MM.1S (cell line): Measurements from ENCODE around the gene SSC4D.
A peak's percentile ranks its signal among the peaks of the same experiment; 100 is the strongest.

ENCODE experiments used
- DNase-seq: peaks from one replicate; pipeline ENCODE4 v3.0.0-alpha.2; 2015
- H2AFZ ChIP-seq: fragments of 300-600 bp; sonication (generic); 2 replicates; pipeline ENCODE4 v1.6.0; 2016; ENCODE audit warnings: antibody characterized with exemption, low read length
- H3F3A ChIP-seq: fragments of 300-600 bp; sonication (generic); 2 replicates; pipeline ENCODE4 v1.6.1; 2016; ENCODE audit warnings: mild to moderate bottlenecking, antibody characterized with exemption, low read length, moderate library complexity, mixed read lengths; ENCODE audit not compliant: insufficient read depth
- H3K27ac ChIP-seq: fragments of 300-600 bp; sonication (generic); 2 replicates; pipeline ENCODE4 v1.5.1; 2016; ENCODE audit warnings: mild to moderate bottlenecking, low read length
- H3K27me3 ChIP-seq: fragments of 300-600 bp; sonication (generic); replicated peaks from 2 replicates; pipeline ENCODE4 v1.6.0; 2016; ENCODE audit warnings: low read length; ENCODE audit not compliant: insufficient read depth
- H3K36me3 ChIP-seq: fragments of 300-600 bp; sonication (generic); replicated peaks from 2 replicates; pipeline ENCODE4 v1.6.1; 2016; ENCODE audit warnings: mild to moderate bottlenecking, low read length, mixed read lengths; ENCODE audit not compliant: insufficient read depth
- H3K4me1 ChIP-seq: fragments of 300-600 bp; sonication (generic); 2 replicates; pipeline ENCODE4 v1.6.1; 2016; ENCODE audit warnings: low read length, mixed read lengths
- H3K4me2 ChIP-seq: fragments of 300-600 bp; sonication (generic); 2 replicates; pipeline ENCODE4 v1.6.0; 2016; ENCODE audit warnings: low read depth, low read length
- H3K4me3 ChIP-seq: fragments of 300-600 bp; sonication (generic); 2 replicates; pipeline ENCODE4 v1.5.1; 2016; ENCODE audit warnings: low read length, mixed read lengths
- H3K79me2 ChIP-seq: fragments of 300-600 bp; sonication (generic); 2 replicates; pipeline ENCODE4 v1.6.1; 2016; ENCODE audit warnings: mixed run types, low read length, mixed read lengths
- H3K9ac ChIP-seq: fragments of 300-600 bp; sonication (generic); 2 replicates; pipeline ENCODE4 v1.6.1; 2016; ENCODE audit warnings: low read length, mixed read lengths
- H3K9me2 ChIP-seq: fragments of 300-600 bp; sonication (generic); replicated peaks from 2 replicates; pipeline ENCODE4 v1.6.1; 2016; ENCODE audit warnings: mild to moderate bottlenecking, low read length, mixed read lengths; ENCODE audit not compliant: insufficient read depth
- H3K9me3 ChIP-seq: fragments of 300-600 bp; sonication (generic); replicated peaks from 2 replicates; pipeline ENCODE4 v1.6.1; 2016; ENCODE audit warnings: mild to moderate bottlenecking, low read length, mixed read lengths; ENCODE audit not compliant: insufficient read depth
- H4K20me1 ChIP-seq: fragments of 300-600 bp; sonication (generic); 2 replicates; pipeline ENCODE4 v1.6.1; 2016; ENCODE audit warnings: mild to moderate bottlenecking, low read length, moderate library complexity, mixed read lengths; ENCODE audit not compliant: insufficient read depth
- EZH2 ChIP-seq: fragments of 300-600 bp; sonication (generic); optimal IDR thresholded peaks from 2 replicates; pipeline ENCODE3; 2017; ENCODE audit warnings: low read depth, mild to moderate bottlenecking, antibody characterized with exemption, low read length, mixed read lengths
- EZH2phosphoT487 ChIP-seq: fragments of 300-600 bp; sonication (generic); IDR thresholded peaks from 2 replicates; pipeline ENCODE4 v1.6.1; 2018; ENCODE audit warnings: antibody characterized with exemption, low read length
- TF ChIP-seq, protein P1 (sequence below): fragments of 300-600 bp; sonication (generic); IDR thresholded peaks from 2 replicates; pipeline ENCODE4 v1.5.1; 2016; ENCODE audit warnings: antibody characterized with exemption, low read length, mixed read lengths

Gene SSC4D

GRCh38 chr7:76380623-76380966 lies 28.9 kb downstream of the SSC4D start:
- H3K27ac ChIP-seq, result no peak overlapping the region
- peak overlapping the region; percentile 62; the same call in 1 of the 2 replicates for H3K9ac ChIP-seq
- no peaks in the 10 kb centered on the region for H3K79me2 ChIP-seq
- H3K27me3 ChIP-seq, result no peaks in the 10 kb centered on the region
- no peaks in the 10 kb centered on the region for H3K36me3 ChIP-seq
- peaks cover 8% of the 10 kb centered on the region; the same call in 1 of the 2 replicates for H3F3A ChIP-seq
- no peaks in the 10 kb centered on the region for H3K9me3 ChIP-seq
- H4K20me1 ChIP-seq, result no peaks in the 10 kb centered on the region
- no peaks in the 10 kb centered on the region for H3K9me2 ChIP-seq
- peak overlapping the region; percentile 69 for H2AFZ ChIP-seq
- H3K4me2 ChIP-seq, result peak overlapping the region; percentile 75
- H3K4me3 ChIP-seq, result peak overlapping the region; percentile 61
- no peak for DNase-seq
- H3K4me1 ChIP-seq, result no peaks in the 10 kb centered on the region
- TF ChIP-seq, protein P1, sequence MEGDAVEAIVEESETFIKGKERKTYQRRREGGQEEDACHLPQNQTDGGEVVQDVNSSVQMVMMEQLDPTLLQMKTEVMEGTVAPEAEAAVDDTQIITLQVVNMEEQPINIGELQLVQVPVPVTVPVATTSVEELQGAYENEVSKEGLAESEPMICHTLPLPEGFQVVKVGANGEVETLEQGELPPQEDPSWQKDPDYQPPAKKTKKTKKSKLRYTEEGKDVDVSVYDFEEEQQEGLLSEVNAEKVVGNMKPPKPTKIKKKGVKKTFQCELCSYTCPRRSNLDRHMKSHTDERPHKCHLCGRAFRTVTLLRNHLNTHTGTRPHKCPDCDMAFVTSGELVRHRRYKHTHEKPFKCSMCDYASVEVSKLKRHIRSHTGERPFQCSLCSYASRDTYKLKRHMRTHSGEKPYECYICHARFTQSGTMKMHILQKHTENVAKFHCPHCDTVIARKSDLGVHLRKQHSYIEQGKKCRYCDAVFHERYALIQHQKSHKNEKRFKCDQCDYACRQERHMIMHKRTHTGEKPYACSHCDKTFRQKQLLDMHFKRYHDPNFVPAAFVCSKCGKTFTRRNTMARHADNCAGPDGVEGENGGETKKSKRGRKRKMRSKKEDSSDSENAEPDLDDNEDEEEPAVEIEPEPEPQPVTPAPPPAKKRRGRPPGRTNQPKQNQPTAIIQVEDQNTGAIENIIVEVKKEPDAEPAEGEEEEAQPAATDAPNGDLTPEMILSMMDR, result no peak
- TF ChIP-seq EZH2phosphoT487, result no peak

GRCh38 chr7:76377186-76377918 lies 32.1 kb downstream of the SSC4D start:
- Histone ChIP-seq H3K9me3 (no peaks in the 10 kb centered on the region), H3K4me3 (no peak overlapping the region), H3K4me1 (no peaks in the 10 kb centered on the region), H3K79me2 (no peaks in the 10 kb centered on the region), H3K4me2 (0 out of 2 replicates have a peak overlapping the region, but pooled peaks have one; percentile 3), H3K36me3 (no peaks in the 10 kb centered on the region), H3K9me2 (no peaks in the 10 kb centered on the region), H3K27me3 (no peaks in the 10 kb centered on the region), H4K20me1 (no peaks in the 10 kb centered on the region), H3F3A (peaks cover 8% of the 10 kb centered on the region; the same call in 1 of the 2 replicates), H3K27ac (no peak overlapping the region), H2AFZ (peak overlapping the region; percentile 43), H3K9ac (no peak overlapping the region)
- no peak for DNase-seq
- TF ChIP-seq EZH2, result no peak
- TF ChIP-seq, protein P1, result no peak
- TF ChIP-seq EZH2phosphoT487, result no peak

GRCh38 chr7:76375251-76375650 lies 34.2 kb downstream of the SSC4D start:
- H3K4me1 ChIP-seq, result no peaks in the 10 kb centered on the region
- no peaks in the 10 kb centered on the region for H3K9me3 ChIP-seq
- TF ChIP-seq, protein P1, result no peak
- TF ChIP-seq EZH2phosphoT487, result no peak
- no peak for TF ChIP-seq EZH2
- 0 out of 2 replicates have a peak, but pooled peaks cover 1% of the 10 kb centered on the region for H3F3A ChIP-seq
- H3K9ac ChIP-seq, result no peak overlapping the region
- H3K27me3 ChIP-seq, result no peaks in the 10 kb centered on the region
- no peaks in the 10 kb centered on the region for H4K20me1 ChIP-seq
- no peak overlapping the region for H2AFZ ChIP-seq
- H3K4me3 ChIP-seq, result no peak overlapping the region
- DNase-seq, result no peak
- no peaks in the 10 kb centered on the region for H3K9me2 ChIP-seq
- no peak overlapping the region for H3K27ac ChIP-seq
- no peak overlapping the region for H3K4me2 ChIP-seq
- H3K79me2 ChIP-seq, result no peaks in the 10 kb centered on the region
- no peaks in the 10 kb centered on the region for H3K36me3 ChIP-seq
